HUES6 (cell line): Measurements from ENCODE around the gene SSTR5.

Source experiments
- H3K27ac ChIP-seq: 2 replicates; pipeline ENCODE4 v1.7.0; 2013; ENCODE audit warnings: low read depth, mild to moderate bottlenecking, low read length, inconsistent platforms
- H3K27me3 ChIP-seq: 2 replicates; pipeline ENCODE4 v1.6.1; 2013; ENCODE audit warnings: low read length; ENCODE audit not compliant: control insufficient read depth, insufficient read depth
- H3K36me3 ChIP-seq: 2 replicates; pipeline ENCODE4 v1.6.1; 2013; ENCODE audit warnings: low read length; ENCODE audit not compliant: control insufficient read depth, insufficient read depth
- H3K4me1 ChIP-seq: 2 replicates; pipeline ENCODE4 v1.6.1; 2013; ENCODE audit warnings: low read length; ENCODE audit not compliant: control insufficient read depth, insufficient read depth
- H3K4me3 ChIP-seq: 2 replicates; pipeline ENCODE4 v1.5.1; 2013; ENCODE audit warnings: low read depth, low read length
- H3K9ac ChIP-seq: one replicate; pipeline ENCODE4 v1.6.1; 2013; ENCODE audit warnings: mild to moderate bottlenecking, low read length
- H3K9me3 ChIP-seq: 2 replicates; pipeline ENCODE4 v1.6.1; 2013; ENCODE audit warnings: low read depth, low read length; ENCODE audit not compliant: control insufficient read depth, insufficient read depth

Gene SSTR5

GRCh38 chr16:1057252-1057932, 15.2 kb upstream of the SSTR5 start:
- Histone ChIP-seq H3K27me3 (no peaks in the 10 kb centered on the region), H3K27ac (no peak overlapping the region), H3K36me3 (no peaks in the 10 kb centered on the region), H3K9me3 (peaks cover 5% of the 10 kb centered on the region; the same call in 1 of the 2 replicates), H3K9ac (no peak overlapping the region), H3K4me3 (peak overlapping the region; percentile 20; the same call in 1 of the 2 replicates), H3K4me1 (no peaks in the 10 kb centered on the region)

GRCh38 chr16:1058216-1058615, 14.3 kb upstream of the SSTR5 start:
- Histone ChIP-seq H3K36me3 (no peaks in the 10 kb centered on the region), H3K27me3 (no peaks in the 10 kb centered on the region), H3K9ac (no peak overlapping the region), H3K27ac (no peak overlapping the region), H3K4me3 (no peak overlapping the region), H3K9me3 (peaks cover 5% of the 10 kb centered on the region; the same call in 1 of the 2 replicates), H3K4me1 (no peaks in the 10 kb centered on the region)

- Histone ChIP-seq H3K4me1 (no peaks in the 10 kb centered on the region), H3K27me3 (no peaks in the 10 kb centered on the region), H3K36me3 (no peaks in the 10 kb centered on the region), H3K9me3 (peaks cover 5% of the 10 kb centered on the region; the same call in 1 of the 2 replicates), H3K27ac (no peak overlapping the region), H3K9ac (no peak overlapping the region), H3K4me3 (no peak overlapping the region)
Observed at GRCh38 chr16:1059310-1059709, 13.2 kb upstream of the SSTR5 start.

- no peak overlapping the region for H3K9ac ChIP-seq
Observed at GRCh38 chr16:1060416-1061340, 11.9 kb upstream of the SSTR5 start.

DNA sequence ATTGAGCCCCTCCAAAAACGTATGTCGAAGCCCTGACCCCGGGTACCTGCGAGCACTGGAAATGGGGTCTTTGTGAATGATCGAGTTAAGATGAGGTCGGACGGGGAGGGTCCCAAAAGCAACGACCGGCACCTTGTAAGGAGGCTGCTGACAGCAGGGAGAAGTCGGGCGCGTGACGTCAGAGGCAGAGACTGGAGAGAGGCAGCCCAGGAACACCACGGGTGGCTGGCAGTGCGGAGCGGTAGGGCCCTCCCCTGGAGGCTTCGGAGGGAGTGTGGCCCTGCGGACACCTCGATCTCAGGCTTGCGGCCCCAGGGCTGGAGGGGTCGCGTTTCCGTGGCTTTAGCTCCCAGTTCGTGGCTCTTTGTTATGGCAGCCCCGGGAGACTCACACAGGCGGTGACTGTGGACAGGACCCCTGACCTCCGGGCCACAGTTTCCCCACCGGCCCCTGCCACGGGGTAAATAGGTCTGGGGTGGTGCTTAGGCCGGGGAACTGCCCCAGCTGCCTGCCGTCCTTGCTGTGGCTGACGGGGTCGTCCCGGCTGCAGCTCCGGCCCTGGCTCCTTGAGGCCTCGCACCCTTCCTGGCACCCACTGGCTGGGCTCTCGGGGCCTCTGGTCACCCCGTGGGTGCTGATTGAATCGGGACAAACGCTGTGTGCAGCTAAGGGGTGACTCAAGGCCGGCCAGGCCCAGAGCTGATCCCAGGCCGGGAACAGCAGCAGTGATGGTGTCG, 10.6 kb upstream of the SSTR5 start:
- Histone ChIP-seq H3K27me3 (peaks cover 5% of the 10 kb centered on the region; the same call in 1 of the 2 replicates), H3K27ac (no peak overlapping the region), H3K9ac (no peak overlapping the region), H3K4me3 (no peak overlapping the region), H3K9me3 (peaks cover 5% of the 10 kb centered on the region; the same call in 1 of the 2 replicates), H3K4me1 (no peaks in the 10 kb centered on the region), H3K36me3 (no peaks in the 10 kb centered on the region)

More at GRCh38 chr16:1060416-1061340, 11.9 kb upstream of the SSTR5 start:
- no peaks in the 10 kb centered on the region for H3K27me3 ChIP-seq
- H3K4me3 ChIP-seq, result no peak overlapping the region
- no peaks in the 10 kb centered on the region for H3K4me1 ChIP-seq
- H3K27ac ChIP-seq, result no peak overlapping the region
- peaks cover 5% of the 10 kb centered on the region; the same call in 1 of the 2 replicates for H3K9me3 ChIP-seq
- no peaks in the 10 kb centered on the region for H3K36me3 ChIP-seq

- H3K4me3 ChIP-seq, result no peak overlapping the region
- no peaks in the 10 kb centered on the region for H3K4me1 ChIP-seq
- peaks cover 5% of the 10 kb centered on the region; the same call in 1 of the 2 replicates for H3K9me3 ChIP-seq
- peaks cover 5% of the 10 kb centered on the region; the same call in 1 of the 2 replicates for H3K27me3 ChIP-seq
- no peaks in the 10 kb centered on the region for H3K36me3 ChIP-seq
- no peak overlapping the region for H3K27ac ChIP-seq
- H3K9ac ChIP-seq, result no peak overlapping the region
Observed at GRCh38 chr16:1062895-1063294, 9.7 kb upstream of the SSTR5 start.

DNA sequence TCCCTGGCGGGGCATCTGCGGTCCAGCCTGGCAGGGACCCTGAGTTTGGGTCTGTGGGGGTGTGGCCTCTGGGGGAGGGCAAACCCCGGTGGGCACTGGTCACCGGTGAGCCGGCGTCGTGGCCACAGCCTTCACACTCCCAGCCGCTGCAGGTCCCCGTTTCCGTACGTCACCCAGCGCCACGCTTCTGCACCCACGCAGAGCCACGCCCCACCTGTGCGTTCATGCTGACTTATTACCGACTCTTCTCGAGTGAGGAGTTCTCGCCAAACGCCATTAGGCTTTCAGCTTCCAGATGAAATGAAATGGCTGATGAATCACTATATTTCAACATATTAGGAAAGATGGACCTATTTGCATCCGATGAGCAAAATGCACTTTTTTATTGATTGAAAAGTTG, 8.8 kb upstream of the SSTR5 start:
- no peak overlapping the region for H3K9ac ChIP-seq
- H3K9me3 ChIP-seq, result peaks cover 5% of the 10 kb centered on the region; the same call in 1 of the 2 replicates
- H3K4me3 ChIP-seq, result no peak overlapping the region
- no peaks in the 10 kb centered on the region for H3K36me3 ChIP-seq
- peaks cover 7% of the 10 kb centered on the region; the same call in 1 of the 2 replicates for H3K27me3 ChIP-seq
- no peaks in the 10 kb centered on the region for H3K4me1 ChIP-seq
- no peak overlapping the region for H3K27ac ChIP-seq

GRCh38 chr16:1065469-1066128, 6.9 kb upstream of the SSTR5 start:
- Histone ChIP-seq H3K4me3 (no peak overlapping the region), H3K27me3 (peaks cover 14% of the 10 kb centered on the region; the same call in 1 of the 2 replicates), H3K9ac (no peak overlapping the region), H3K27ac (no peak overlapping the region), H3K9me3 (no peaks in the 10 kb centered on the region), H3K4me1 (peaks cover 12% of the 10 kb centered on the region; the same call in 1 of the 2 replicates), H3K36me3 (no peaks in the 10 kb centered on the region)

GRCh38 chr16:1066584-1067172, 5.9 kb upstream of the SSTR5 start:
- Histone ChIP-seq H3K27ac (no peak overlapping the region), H3K27me3 (peaks cover 24% of the 10 kb centered on the region), H3K4me1 (peaks cover 19% of the 10 kb centered on the region; the same call in 1 of the 2 replicates), H3K9ac (no peak overlapping the region), H3K9me3 (no peaks in the 10 kb centered on the region), H3K36me3 (no peaks in the 10 kb centered on the region), H3K4me3 (no peak overlapping the region)

- Histone ChIP-seq H3K4me3 (no peak overlapping the region), H3K36me3 (no peaks in the 10 kb centered on the region), H3K27me3 (peaks cover 32% of the 10 kb centered on the region), H3K27ac (no peak overlapping the region), H3K4me1 (peaks cover 26% of the 10 kb centered on the region; the same call in 1 of the 2 replicates), H3K9ac (no peak overlapping the region), H3K9me3 (no peaks in the 10 kb centered on the region)
Observed at GRCh38 chr16:1067629-1068028, 4.9 kb upstream of the SSTR5 start.
